Activated CD4-positive, alpha-beta memory T cell treated with anti-CD3 and anti-CD28 coated beads, Interleukin-2, amount 10 ng/mL, durations not matched to agents 7 days and 5 days (primary cell): ENCODE data around the gene DENND6B. TPM values are rescaled to one million over a fixed set of nuclear protein-coding genes. Genes with fewer than 3 reads are reported as not detected.

Source experiments
- CTCF ChIA-PET: fragments of 350-600 bp; sonication (Branson Sonifier 250); formaldehyde crosslinking; loops from one replicate; lab custom pipeline; 2021; ENCODE audit warnings: antibody characterized with exemption, inconsistent platforms; lab: Charles Lee
- POLR2A ChIA-PET: fragments of 350-600 bp; sonication (Branson Sonifier 250); formaldehyde crosslinking; loops from one replicate; lab custom pipeline; 2021; ENCODE audit warnings: antibody characterized with exemption; lab: Charles Lee
- DNase-seq: peaks from one replicate; pipeline ENCODE4 v3.0.0-alpha.2; 2020
- H3K27ac Mint-ChIP-seq: one replicate; pipeline ENCODE4 v1.8.0; 2021; ENCODE audit warnings: mild to moderate bottlenecking, mixed read lengths
- H3K27me3 Mint-ChIP-seq: one replicate; pipeline ENCODE4 v1.8.0; 2021; ENCODE audit warnings: mixed read lengths
- H3K36me3 Mint-ChIP-seq: one replicate; pipeline ENCODE4 v1.8.0; 2021; ENCODE audit warnings: low read depth, mixed read lengths
- H3K4me1 Mint-ChIP-seq: one replicate; pipeline ENCODE4 v1.8.0; 2021; ENCODE audit warnings: mixed read lengths
- H3K4me3 Mint-ChIP-seq: one replicate; pipeline ENCODE4 v1.8.0; 2021; ENCODE audit warnings: mild to moderate bottlenecking, mixed read lengths
- H3K9me3 Mint-ChIP-seq: one replicate; pipeline ENCODE4 v1.8.0; 2021; ENCODE audit warnings: mixed read lengths
- total RNA-seq, 2 experiments: library from RNA; stranded (reverse); gene quantifications; one replicate each; pipeline ENCODE4 v1.2.3, GENCODE V29; 2021

The DENND6B gene
- total RNA-seq, 2 experiments from 2014 or later, result 5.0 to 5.6 TPM

- POLR2A ChIA-PET, result no interaction called here
- CTCF ChIA-PET, result interaction anchor here (0.6 to 1.1 kb wide), 2 partner anchors 13 to 23 kb away, joined by 3 read pairs; no protein-coding TSS in a partner anchor
- no peak overlapping the region for H3K27ac Mint-ChIP-seq
- H3K4me3 Mint-ChIP-seq, result no peak overlapping the region
- H3K27me3 Mint-ChIP-seq, result no peaks in the 10 kb centered on the region
- peaks cover 17% of the 10 kb centered on the region for H3K4me1 Mint-ChIP-seq
- DNase-seq, result no peak
- no peaks in the 10 kb centered on the region for H3K36me3 Mint-ChIP-seq
- no peaks in the 10 kb centered on the region for H3K9me3 Mint-ChIP-seq
Observed at GRCh38 chr22:50318698-50319411, 8.0 kb downstream of the DENND6B start.

GRCh38 chr22:50318356-50318697 lies 8.5 kb downstream of the DENND6B start:
- POLR2A ChIA-PET, result no interaction called here
- Mint-ChIP-seq H3K4me1 (peaks cover 20% of the 10 kb centered on the region), H3K9me3 (no peaks in the 10 kb centered on the region), H3K36me3 (no peaks in the 10 kb centered on the region), H3K27ac (no peak overlapping the region), H3K27me3 (no peaks in the 10 kb centered on the region), H3K4me3 (no peak overlapping the region)
- no peak for DNase-seq
- CTCF ChIA-PET, result interaction anchor here (0.6 to 1.1 kb wide), 2 partner anchors 14 to 24 kb away, joined by 3 read pairs; no protein-coding TSS in a partner anchor

- no peaks in the 10 kb centered on the region for H3K27me3 Mint-ChIP-seq
- H3K9me3 Mint-ChIP-seq, result no peaks in the 10 kb centered on the region
- ChIA-PET POLR2A (no interaction called here), CTCF (interaction anchor here (1.1 kb wide), 1 partner anchor 24 kb away, joined by 3 read pairs; no protein-coding TSS in a partner anchor)
- no peaks in the 10 kb centered on the region for H3K36me3 Mint-ChIP-seq
- no peak for DNase-seq
- H3K4me1 Mint-ChIP-seq, result peaks cover 20% of the 10 kb centered on the region
- no peak overlapping the region for H3K4me3 Mint-ChIP-seq
- no peak overlapping the region for H3K27ac Mint-ChIP-seq
Observed at GRCh38 chr22:50317674-50318073, 9.1 kb downstream of the DENND6B start.

- no peak overlapping the region for H3K4me3 Mint-ChIP-seq
- H3K9me3 Mint-ChIP-seq, result no peaks in the 10 kb centered on the region
- POLR2A ChIA-PET, result no interaction called here
- H3K36me3 Mint-ChIP-seq, result no peaks in the 10 kb centered on the region
- no peak for DNase-seq
- H3K4me1 Mint-ChIP-seq, result peaks cover 20% of the 10 kb centered on the region
- H3K27me3 Mint-ChIP-seq, result no peaks in the 10 kb centered on the region
- CTCF ChIA-PET, result no interaction called here
- no peak overlapping the region for H3K27ac Mint-ChIP-seq
Observed at GRCh38 chr22:50317178-50317577, 9.6 kb downstream of the DENND6B start.

- Mint-ChIP-seq H3K27me3 (no peaks in the 10 kb centered on the region), H3K9me3 (no peaks in the 10 kb centered on the region), H3K36me3 (no peaks in the 10 kb centered on the region), H3K27ac (no peak overlapping the region), H3K4me3 (no peak overlapping the region), H3K4me1 (peaks cover 20% of the 10 kb centered on the region)
- no peak for DNase-seq
- ChIA-PET CTCF (no interaction called here), POLR2A (interaction anchor here (1.6 kb wide), 1 partner anchor 14 kb away, joined by 9 read pairs; no protein-coding TSS in a partner anchor)
Observed at GRCh38 chr22:50316114-50317065, 10.4 kb downstream of the DENND6B start.

GRCh38 chr22:50315289-50316113 lies 11.3 kb downstream of the DENND6B start:
- H3K36me3 Mint-ChIP-seq, result no peaks in the 10 kb centered on the region
- POLR2A ChIA-PET, result interaction anchor here (0.6 to 2.0 kb wide), 6 partner anchors 9 to 192 kb away, joined by 3 to 9 read pairs (median 4); partner anchors contain the start of genes LMF2 and NCAPH2

GRCh38 chr22:50314455-50315288 lies 12.1 kb downstream of the DENND6B start:
- H3K27ac Mint-ChIP-seq, result peak overlapping the region; percentile 77
- POLR2A ChIA-PET, result interaction anchor here (0.6 to 2.0 kb wide), 9 partner anchors 9 to 225 kb away, joined by 3 to 9 read pairs (median 3); partner anchors contain the start of genes LMF2, MAPK11 and NCAPH2
- CTCF ChIA-PET, result interaction anchor here (0.6 to 1.4 kb wide), 4 partner anchors 10 to 211 kb away, joined by 4 to 5 read pairs (median 4); partner anchors contain the start of gene SCO2
- H3K9me3 Mint-ChIP-seq, result no peaks in the 10 kb centered on the region
- H3K36me3 Mint-ChIP-seq, result no peaks in the 10 kb centered on the region
- H3K4me1 Mint-ChIP-seq, result peaks cover 20% of the 10 kb centered on the region
- DNase-seq, result peak; percentile 86
- H3K4me3 Mint-ChIP-seq, result peak overlapping the region; percentile 72
- no peaks in the 10 kb centered on the region for H3K27me3 Mint-ChIP-seq

More at GRCh38 chr22:50315289-50316113, 11.3 kb downstream of the DENND6B start:
- no peak for DNase-seq
- peaks cover 20% of the 10 kb centered on the region for H3K4me1 Mint-ChIP-seq
- H3K4me3 Mint-ChIP-seq, result peak overlapping the region; percentile 56
- no peaks in the 10 kb centered on the region for H3K9me3 Mint-ChIP-seq
- H3K27me3 Mint-ChIP-seq, result no peaks in the 10 kb centered on the region
- H3K27ac Mint-ChIP-seq, result peak overlapping the region; percentile 53
- CTCF ChIA-PET, result interaction anchor here (0.6 to 1.4 kb wide), 3 partner anchors 9 to 27 kb away, joined by 4 to 5 read pairs (median 4); no protein-coding TSS in a partner anchor

GRCh38 chr22:50314081-50314454 lies 12.7 kb downstream of the DENND6B start:
- H3K4me3 Mint-ChIP-seq, result peak overlapping the region; percentile 72
- no peaks in the 10 kb centered on the region for H3K27me3 Mint-ChIP-seq
- H3K9me3 Mint-ChIP-seq, result no peaks in the 10 kb centered on the region
- H3K27ac Mint-ChIP-seq, result peak overlapping the region; percentile 77
- DNase-seq, result no peak
- H3K4me1 Mint-ChIP-seq, result peaks cover 20% of the 10 kb centered on the region
- no peaks in the 10 kb centered on the region for H3K36me3 Mint-ChIP-seq
- POLR2A ChIA-PET, result interaction anchor here (1.1 to 2.0 kb wide), 6 partner anchors 10 to 225 kb away, joined by 3 to 9 read pairs (median 3); partner anchors contain the start of gene MAPK11
- CTCF ChIA-PET, result interaction anchor here (1.1 to 1.4 kb wide), 3 partner anchors 15 to 211 kb away, joined by 4 to 5 read pairs (median 4); partner anchors contain the start of gene SCO2

- no peak for DNase-seq
- Mint-ChIP-seq H3K4me3 (peak overlapping the region; percentile 72), H3K9me3 (no peaks in the 10 kb centered on the region), H3K27me3 (peaks cover 2% of the 10 kb centered on the region), H3K36me3 (no peaks in the 10 kb centered on the region), H3K4me1 (peaks cover 23% of the 10 kb centered on the region), H3K27ac (peak overlapping the region; percentile 77)
- ChIA-PET POLR2A (interaction anchor here (1.1 to 2.0 kb wide), 4 partner anchors 10 to 226 kb away, joined by 3 to 9 read pairs (median 3); partner anchors contain the start of gene MAPK11), CTCF (interaction anchor here (1.4 kb wide), 1 partner anchor 15 kb away, joined by 5 read pairs; no protein-coding TSS in a partner anchor)
Observed at GRCh38 chr22:50313600-50313999, 13.2 kb downstream of the DENND6B start.

- CTCF ChIA-PET, result no interaction called here
Observed at GRCh38 chr22:50313021-50313420, 13.8 kb downstream of the DENND6B start.

GRCh38 chr22:50312371-50312770 lies 14.4 kb downstream of the DENND6B start:
- H3K9me3 Mint-ChIP-seq, result no peaks in the 10 kb centered on the region
- no peak for DNase-seq
- POLR2A ChIA-PET, result interaction anchor here (0.7 kb wide), 1 partner anchor 15 kb away, joined by 3 read pairs; no protein-coding TSS in a partner anchor
- H3K27ac Mint-ChIP-seq, result no peak overlapping the region
- H3K36me3 Mint-ChIP-seq, result no peaks in the 10 kb centered on the region
- peaks cover 25% of the 10 kb centered on the region for H3K4me1 Mint-ChIP-seq
- H3K4me3 Mint-ChIP-seq, result no peak overlapping the region
- H3K27me3 Mint-ChIP-seq, result peaks cover 3% of the 10 kb centered on the region
- CTCF ChIA-PET, result interaction anchor here (0.6 kb wide), 1 partner anchor 13 kb away, joined by 3 read pairs; no protein-coding TSS in a partner anchor

More at GRCh38 chr22:50313021-50313420, 13.8 kb downstream of the DENND6B start:
- POLR2A ChIA-PET, result no interaction called here
- no peak for DNase-seq
- Mint-ChIP-seq H3K27me3 (peaks cover 3% of the 10 kb centered on the region), H3K9me3 (no peaks in the 10 kb centered on the region), H3K4me3 (no peak overlapping the region), H3K27ac (no peak overlapping the region), H3K4me1 (peaks cover 25% of the 10 kb centered on the region), H3K36me3 (no peaks in the 10 kb centered on the region)
